ENCODE results near the gene IL7R. TPM values are rescaled to one million over a fixed set of nuclear protein-coding genes. Genes with fewer than 3 reads are reported as not detected.

Gene IL7R
- total and polyA plus RNA-seq, 2 of the 4 experiments (the other 2 are of a cell fraction), result 40.7 to 71.7 TPM

- H3K4me1 ChIP-seq (ENCODE audit: control insufficient read depth, insufficient read depth, low read length), result no peaks in the 10 kb centered on the region
- H3K4me3 ChIP-seq (ENCODE audit: insufficient read depth, low read depth, low read length), result no peak overlapping the region
- no peaks in the 10 kb centered on the region for H3K9me1 ChIP-seq (ENCODE audit: insufficient read depth, low read length)
- dilution Hi-C loops (cut with HindIII; ENCODE audit: low sequenced_read_pairs, unreplicated experiment), result no loop called here
- no peak overlapping the region for H4K5ac ChIP-seq (ENCODE audit: low read depth, low read length)
- no peaks in the 10 kb centered on the region for H4K20me1 ChIP-seq (ENCODE audit: insufficient read depth, low read length)
- peaks cover 3% of the 10 kb centered on the region for H3K27me3 ChIP-seq (ENCODE audit: control insufficient read depth, insufficient read depth, low read length)
- TF ChIP-seq CTCF (conservative IDR thresholded peaks at IDR 0.05; ENCODE audit: low read depth, low read length), result no peak
- TF ChIP-seq USF2 (IDR thresholded peaks at IDR 0.05; ENCODE audit: low read depth, low read length), result no peak
- no peak for TF ChIP-seq RCOR1 (IDR thresholded peaks at IDR 0.05; ENCODE audit: insufficient replicate concordance, low read length)
- TF ChIP-seq MXI1 (IDR thresholded peaks at IDR 0.05; ENCODE audit: borderline replicate concordance, low read depth, low read length), result no peak
- TF ChIP-seq CEBPB (IDR thresholded peaks at IDR 0.05; ENCODE audit: low read depth, low read length), result no peak
- TF ChIP-seq RFX5 (IDR thresholded peaks at IDR 0.05; ENCODE audit: low read depth, low read length), result no peak
- no peak for TF ChIP-seq POLR2A (IDR thresholded peaks at IDR 0.05; ENCODE audit: low read depth, low read length)
- TF ChIP-seq SMC3 (IDR thresholded peaks at IDR 0.05; ENCODE audit: low read depth, low read length), result no peak
- no peak for TF ChIP-seq MAFK (IDR thresholded peaks at IDR 0.05; ENCODE audit: low read depth, low read length)
- TF ChIP-seq CHD1 (IDR thresholded peaks at IDR 0.05; ENCODE audit: low read depth, low read length), result no peak
- no peak overlapping the region for H3K4me2 ChIP-seq (ENCODE audit: low read depth, low read length)
- POLR2A ChIA-PET (ENCODE audit: unreplicated experiment), result no interaction called here
- no peak overlapping the region for H3K56ac ChIP-seq (ENCODE audit: extremely low read depth, insufficient read depth, low read length)
- H2BK5ac ChIP-seq (ENCODE audit: low read depth, low read length, poor library complexity, severe bottlenecking), result no peak overlapping the region
- DNase-seq, result no peak
- no peaks in the 10 kb centered on the region for H3K9me3 ChIP-seq (ENCODE audit: control insufficient read depth, insufficient read depth, low read length)
- no peak overlapping the region for H2BK15ac ChIP-seq (ENCODE audit: low read depth, low read length)
- no peak overlapping the region for H3K23ac ChIP-seq (ENCODE audit: low read depth, low read length)
- H3K79me1 ChIP-seq (ENCODE audit: low read depth in 1 of 2, low read length in 2 of 2), result no peaks in the 10 kb centered on the region
- no peak overlapping the region for H2BK120ac ChIP-seq (ENCODE audit: low read depth, low read length)
- no TSS peak for BruUV-seq (replicated peaks)
- no peak overlapping the region for H3K18ac ChIP-seq (ENCODE audit: low read depth, low read length)
- H2AK5ac ChIP-seq (ENCODE audit: low read depth, low read length), result no peak overlapping the region
- no peak overlapping the region for H3K4ac ChIP-seq (ENCODE audit: low read depth, low read length)
- no peak overlapping the region for H2AFZ ChIP-seq (replicated peaks; ENCODE audit: low read length, poor library complexity)
- no peak overlapping the region for H2AK9ac ChIP-seq (replicated peaks; ENCODE audit: low read depth, low read length, poor library complexity)
- WGBS, 2 experiments (ENCODE audit: extremely low coverage in 2 of 2, insufficient read length in 1 of 2), result 69% methylated on average over 2 of the region's 4 CpGs; no CpG with 5 or more reads in 1 of the 2 experiments
- no peak for ATAC-seq (ENCODE audit: low read depth)
- CTCF ChIA-PET, result interaction anchor here (1.1 kb wide), 1 partner anchor 105 kb away, joined by 4 read pairs; no protein-coding TSS in a partner anchor
- in situ Hi-C loops (cut with MboI; ENCODE audit: low sequenced_read_pairs), result no loop called here
- intact Hi-C loops (cut with micrococcal nuclease), result no loop called here
- no peak overlapping the region for H3K27ac ChIP-seq (ENCODE audit: insufficient read depth, low read length)
- no peak overlapping the region for H2BK20ac ChIP-seq (ENCODE audit: low read depth, low read length)
- no peak overlapping the region for H4K8ac ChIP-seq (ENCODE audit: low read depth in 2 of 2, low read length in 2 of 2)
- no peak overlapping the region for H4K91ac ChIP-seq (ENCODE audit: insufficient read depth, low read depth, low read length)
- H3K14ac ChIP-seq (replicated peaks; ENCODE audit: low read depth, low read length), result no peak overlapping the region
- H3K36me3 ChIP-seq (ENCODE audit: control insufficient read depth, insufficient read depth, low read length), result no peaks in the 10 kb centered on the region
- H3K9ac ChIP-seq (ENCODE audit: low read depth, low read length), result no peak overlapping the region
Observed at GRCh38 chr5:35820735-35821134, 36.0 kb upstream of the IL7R start.
